Body of pancreas (tissue), 4 donors: Measurements from ENCODE around the gene FAM186B.

ENCODE experiments used
- CTCF ChIP-seq, 7 experiments: fragments of 450-650 bp in 4 of 7; fragments of 200-600 bp in 3 of 7; sonication (generic) in 3 of 7; IDR thresholded peaks; one replicate each; pipeline ENCODE4 v1.5.1; 2016 to 2019; ENCODE audit warnings: antibody characterized with exemption in 7 of 7
- POLR2A ChIP-seq, 3 donors: fragments of 450-650 bp; IDR thresholded peaks; one replicate each; pipeline ENCODE4 v1.6.1; 2016; ENCODE audit warnings: antibody characterized with exemption in 3 of 3, mild to moderate bottlenecking in 2 of 3

GRCh38 chr12:49539406-49540228 is 65.8 kb downstream of the FAM186B start:
- TF ChIP-seq POLR2A (IDR thresholded peaks at IDR 0.05) (no peak), CTCF (IDR thresholded peaks at IDR 0.05) (no peak)
